GM12878 (cell line): ENCODE measurements around the gene DNAJC4. TPM values are rescaled to one million over a fixed set of nuclear protein-coding genes. Genes with fewer than 3 reads are reported as not detected.

Experiments
- ATAC-seq: fragments of 200-7000 bp; cut with Tn5 transposase; 3 replicates; pipeline ENCODE4 v1.9.1; 2020; ENCODE audit warnings: mild to moderate bottlenecking, moderate library complexity
- BruUV-seq: library from RNA; stranded (reverse); fragments of 400-500 nt; replicated peaks from 2 replicates; lab custom pipeline; 2021; lab: Mats Ljungman, UMichigan
- CTCF ChIA-PET: fragments of 300-600 bp; sonication (Branson Sonifier 250); formaldehyde crosslinking; extraction: SDS; loops from one replicate; lab custom pipeline; 2021; ENCODE audit warnings: inconsistent platforms; lab: Yijun Ruan, JAX
- POLR2A ChIA-PET: fragments of 350-600 bp; formaldehyde crosslinking; extraction: SDS; loops from one replicate; lab custom pipeline; 2021; ENCODE audit warnings: inconsistent platforms; lab: Charles Lee
- RAD21 ChIA-PET: fragments of 300-600 bp; sonication (Branson Sonifier 250); formaldehyde crosslinking; loops from one replicate; lab custom pipeline; 2023; ENCODE audit warnings: antibody characterized with exemption; ENCODE audit not compliant: unreplicated experiment; lab: Charles Lee
- SMC1A ChIA-PET: fragments of 300-600 bp; sonication (Branson Sonifier 250); formaldehyde crosslinking; loops from one replicate; lab custom pipeline; 2023; ENCODE audit not compliant: unreplicated experiment, uncharacterized antibody; lab: Charles Lee
- DNase-seq: peaks from one replicate; pipeline ENCODE4 v3.0.0-alpha.2; 2011; ENCODE audit warnings: low read depth, low spot score
- FAIRE-seq: peaks from 3 replicates; lab custom pipeline; 2011; peaks lifted over from hg19 to GRCh38; lab: Jason Lieb, UNC
- H2AFZ ChIP-seq: 2 replicates; pipeline ENCODE4 v1.6.0; 2011; ENCODE audit warnings: low read depth, low read length, control low read depth; ENCODE audit not compliant: control insufficient read depth
- H3K27ac ChIP-seq: 2 replicates; pipeline ENCODE4 v1.5.1; 2011; ENCODE audit warnings: control low read depth; ENCODE audit not compliant: control insufficient read depth, insufficient read depth
- H3K27me3 ChIP-seq, 2 experiments: replicated peaks in 1 of 2; 2 replicates each; pipeline versions ENCODE4 v1.6.0 to v1.6.1; 2011; ENCODE audit warnings: low read length in 1 of 2; ENCODE audit not compliant: control insufficient read depth in 2 of 2, insufficient read depth in 2 of 2
- H3K36me3 ChIP-seq, 2 experiments: 2 replicates each; pipeline ENCODE4 v1.5.1; 2011; ENCODE audit warnings: low read length in 1 of 2; ENCODE audit not compliant: control insufficient read depth in 2 of 2, insufficient read depth in 2 of 2
- H3K4me1 ChIP-seq: 2 replicates; pipeline ENCODE4 v1.6.1; 2011; ENCODE audit warnings: mild to moderate bottlenecking, low read length, moderate library complexity, mixed read lengths; ENCODE audit not compliant: control insufficient read depth, insufficient read depth
- H3K4me2 ChIP-seq: 2 replicates; pipeline ENCODE4 v1.6.0; 2011; ENCODE audit warnings: control low read depth; ENCODE audit not compliant: control insufficient read depth, insufficient read depth
- H3K4me3 ChIP-seq: fragments of 200-600 bp; sonication (generic); 2 replicates; pipeline ENCODE4 v1.5.1; 2016
- H3K79me2 ChIP-seq: 2 replicates; pipeline ENCODE4 v1.6.0; 2011; ENCODE audit warnings: low read length; ENCODE audit not compliant: control insufficient read depth, insufficient read depth
- H3K9ac ChIP-seq: 2 replicates; pipeline ENCODE4 v1.8.0; 2011; ENCODE audit warnings: low read length, control low read depth, mixed read lengths; ENCODE audit not compliant: control insufficient read depth, insufficient read depth
- H3K9me3 ChIP-seq: replicated peaks from 3 replicates; pipeline ENCODE4 v1.5.1; 2011; ENCODE audit warnings: mild to moderate bottlenecking, low read length; ENCODE audit not compliant: control insufficient read depth, insufficient read depth
- H4K20me1 ChIP-seq: 2 replicates; pipeline ENCODE4 v1.6.0; 2011; ENCODE audit not compliant: control insufficient read depth, insufficient read depth
- BACH1 ChIP-seq: fragments of 450-650 bp; IDR thresholded peaks from 2 replicates; pipeline ENCODE4 v1.6.1; 2017; ENCODE audit warnings: mild to moderate bottlenecking, borderline replicate concordance
- DPF2 ChIP-seq: fragments of 450-650 bp; IDR thresholded peaks from 2 replicates; pipeline ENCODE4 v1.6.1; 2017; ENCODE audit warnings: mild to moderate bottlenecking
- EZH2 ChIP-seq: IDR thresholded peaks from 2 replicates; pipeline ENCODE4 v1.6.1; 2012; ENCODE audit warnings: low read depth, mild to moderate bottlenecking, control low read depth, inconsistent platforms, low read length, borderline replicate concordance; ENCODE audit not compliant: control insufficient read depth
- FOS ChIP-seq: IDR thresholded peaks from 3 replicates; pipeline ENCODE4 v1.6.1; 2011; ENCODE audit warnings: borderline replicate concordance; ENCODE audit not compliant: insufficient read length; ENCODE audit errors: extremely low read depth
- GABPA ChIP-seq: IDR thresholded peaks from 2 replicates; pipeline ENCODE4 v1.6.1; 2014; ENCODE audit warnings: antibody characterized with exemption, low read depth, mild to moderate bottlenecking, inconsistent platforms
- HCFC1 ChIP-seq: fragments of 150-350 bp; IDR thresholded peaks from 2 replicates; pipeline ENCODE4 v1.6.1; 2014; ENCODE audit warnings: low read length
- HDAC2 ChIP-seq: fragments of 200-600 bp; sonication (generic); IDR thresholded peaks from 2 replicates; pipeline ENCODE4 v1.6.1; 2017
- NR2F1 ChIP-seq: fragments of 450-650 bp; conservative IDR thresholded peaks from 2 replicates; pipeline ENCODE4 v1.6.1; 2017; ENCODE audit warnings: mild to moderate bottlenecking
- SKIL ChIP-seq: fragments of 450-650 bp; IDR thresholded peaks from 2 replicates; pipeline ENCODE4 v1.6.1; 2017; ENCODE audit warnings: mild to moderate bottlenecking, low read depth, inconsistent platforms; ENCODE audit not compliant: poor library complexity, severe bottlenecking
- SMAD1 ChIP-seq: fragments of 450-650 bp; IDR thresholded peaks from 2 replicates; pipeline ENCODE4 v1.6.1; 2018; ENCODE audit warnings: mild to moderate bottlenecking, low read depth; ENCODE audit not compliant: partially characterized antibody
- SP1 ChIP-seq: IDR thresholded peaks from one replicate; pipeline ENCODE4 v1.6.1; 2011; ENCODE audit warnings: low read depth, low read length
- YBX1 ChIP-seq: fragments of 450-650 bp; IDR thresholded peaks from 2 replicates; pipeline ENCODE4 v1.6.1; 2016; ENCODE audit warnings: antibody characterized with exemption
- ZBTB4 ChIP-seq: fragments of 450-650 bp; formaldehyde crosslinking; IDR thresholded peaks from 2 replicates; pipeline ENCODE4 v1.4.0; 2022; ENCODE audit warnings: mild to moderate bottlenecking, moderate library complexity
- ZZZ3 ChIP-seq: IDR thresholded peaks from 2 replicates; pipeline ENCODE4 v1.6.1; 2011; ENCODE audit warnings: low read depth; ENCODE audit not compliant: control insufficient read depth, insufficient read length
- WGBS: methylation state at CpG from one replicate; pipeline ENCODE4 v1.1.6; 2016; ENCODE audit warnings: low lambda C conversion rate; ENCODE audit not compliant: insufficient replicate concordance, insufficient coverage; ENCODE audit errors: missing lambda C conversion rate; 5-methylcytosine and 5-hydroxymethylcytosine counted together
- in situ Hi-C: fragments of 300-500 bp; cut with MboI; formaldehyde crosslinking; loops from 9 replicates; pipeline ENCODE4 v1.14.3; 2018; ENCODE audit warnings: mixed read lengths
- intact Hi-C: fragments of 100-400 bp; cut with micrococcal nuclease; formaldehyde crosslinking; loops from one replicate; pipeline ENCODE4 v1.14.2; 2022; ENCODE audit not compliant: unreplicated experiment
- polyA plus RNA-seq, 11 experiments: library from polyadenylated mRNA; depleted of rRNA in 4 of 11; unstranded in 6 of 11; stranded (reverse) in 5 of 11; fragments of >200 nt; fragmentation: Nextera tagmentation in 4 of 11; fragmentation: Illumina TruSeq in 1 of 11; extraction: Ambion mirVana in 4 of 11; extraction: Trizol in 1 of 11; gene quantifications; 1 replicate in 1 of 11; 2 replicates in 10 of 11; pipeline versions ENCODE4 v1.2.1 to v1.2.3, GENCODE V29; 2011 to 2016; ENCODE audit warnings: inconsistent platforms in 2 of 11, missing spikeins in 2 of 11, low read depth in 1 of 11
- total RNA-seq, 4 experiments: library from RNA; depleted of rRNA in 3 of 4; stranded (reverse); fragments of >200 nt in 3 of 4; fragmentation: Illumina TruSeq in 1 of 4; extraction: Trizol in 1 of 4; gene quantifications; 2 replicates each; pipeline versions ENCODE4 v1.2.1 to v1.2.3, GENCODE V29; 2013 to 2021
- TF ChIP-seq, protein P1 (sequence below): fragments of 450-650 bp; IDR thresholded peaks from 2 replicates; pipeline ENCODE4 v1.6.1; 2016; ENCODE audit warnings: mild to moderate bottlenecking
- TF ChIP-seq, protein P2 (sequence below): IDR thresholded peaks from 2 replicates; pipeline ENCODE4 v1.6.1; 2011; ENCODE audit warnings: low read depth, low read length, improper control_type of control experiment, borderline replicate concordance

DNAJC4 gene
- total and polyA plus RNA-seq, 10 of the 15 experiments (the other 5 are each of a cell fraction or from before 2014, with no cell fraction given) = 3.7 to 64.9 (median 30.1) TPM

GRCh38 chr11:64266339-64266738 lies 36.0 kb downstream of the DNAJC4 start:
- TF ChIP-seq BACH1 (no peak), ZBTB4 (CRISPR knock-in tag) (no peak), ZZZ3 (no peak), HCFC1 (no peak), SMAD1 (no peak), DPF2 (no peak), GABPA (no peak), YBX1 (no peak), NR2F1 (no peak), HDAC2 (no peak), SP1 (no peak), SKIL (no peak), FOS (no peak), EZH2 (no peak)
- TF ChIP-seq, protein P1, sequence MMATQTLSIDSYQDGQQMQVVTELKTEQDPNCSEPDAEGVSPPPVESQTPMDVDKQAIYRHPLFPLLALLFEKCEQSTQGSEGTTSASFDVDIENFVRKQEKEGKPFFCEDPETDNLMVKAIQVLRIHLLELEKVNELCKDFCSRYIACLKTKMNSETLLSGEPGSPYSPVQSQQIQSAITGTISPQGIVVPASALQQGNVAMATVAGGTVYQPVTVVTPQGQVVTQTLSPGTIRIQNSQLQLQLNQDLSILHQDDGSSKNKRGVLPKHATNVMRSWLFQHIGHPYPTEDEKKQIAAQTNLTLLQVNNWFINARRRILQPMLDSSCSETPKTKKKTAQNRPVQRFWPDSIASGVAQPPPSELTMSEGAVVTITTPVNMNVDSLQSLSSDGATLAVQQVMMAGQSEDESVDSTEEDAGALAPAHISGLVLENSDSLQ = no peak
- TF ChIP-seq, protein P2, sequence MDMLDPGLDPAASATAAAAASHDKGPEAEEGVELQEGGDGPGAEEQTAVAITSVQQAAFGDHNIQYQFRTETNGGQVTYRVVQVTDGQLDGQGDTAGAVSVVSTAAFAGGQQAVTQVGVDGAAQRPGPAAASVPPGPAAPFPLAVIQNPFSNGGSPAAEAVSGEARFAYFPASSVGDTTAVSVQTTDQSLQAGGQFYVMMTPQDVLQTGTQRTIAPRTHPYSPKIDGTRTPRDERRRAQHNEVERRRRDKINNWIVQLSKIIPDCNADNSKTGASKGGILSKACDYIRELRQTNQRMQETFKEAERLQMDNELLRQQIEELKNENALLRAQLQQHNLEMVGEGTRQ = no peak
- TF ChIP-seq, all 136 proteins: peak for 0
- H3K36me3 ChIP-seq = no peaks in the 10 kb centered on the region; a peak in 2 of 4 replicates
- H3K27ac ChIP-seq = no peak overlapping the region
- H3K9ac ChIP-seq = no peak overlapping the region
- FAIRE-seq = no peak
- H3K9me3 ChIP-seq = no peaks in the 10 kb centered on the region
- ChIA-PET CTCF (no interaction called here), RAD21 (no interaction called here), SMC1A (no interaction called here), POLR2A (interaction anchor here (2.1 kb wide), 1 partner anchor 8 kb away, joined by 7 read pairs; no protein-coding TSS in a partner anchor)
- no peak overlapping the region for H2AFZ ChIP-seq
- H3K27me3 ChIP-seq = no peaks in the 10 kb centered on the region
- no TSS peak for BruUV-seq
- no peak overlapping the region for H3K4me2 ChIP-seq
- intact Hi-C loops (no loop called here), in situ Hi-C loops (no loop called here)
- 95% methylated on average over 15 of the region's 15 CpGs for WGBS
- no peak overlapping the region for H3K4me3 ChIP-seq
- peaks cover 9% of the 10 kb centered on the region for H3K79me2 ChIP-seq
- no peak for ATAC-seq
- H4K20me1 ChIP-seq = no peaks in the 10 kb centered on the region
- no peak for DNase-seq
- H3K4me1 ChIP-seq = peaks cover 9% of the 10 kb centered on the region
